Lung (tissue), 12 donors: ENCODE data around the gene ATP2B2. TPM values are rescaled to one million over a fixed set of nuclear protein-coding genes. Genes with fewer than 3 reads are reported as not detected.

Experiments used
- ATAC-seq: fragments of 200-7000 bp; cut with Tn5 transposase; one replicate; pipeline ENCODE4 v1.9.1; 2020; ENCODE audit warnings: moderate number of reproducible peaks; ENCODE audit not compliant: insufficient read depth, low FRiP score
- DNase-seq, 3 donors: peaks; one replicate each; pipeline ENCODE4 v3.0.0-alpha.2; 2013 to 2017
- H3K27ac ChIP-seq, 2 donors: one replicate each; pipeline ENCODE4 v1.5.1; 2013; ENCODE audit warnings: mild to moderate bottlenecking in 2 of 2, moderate library complexity in 2 of 2, control low read depth in 1 of 2, inconsistent platforms in 1 of 2, low read depth in 1 of 2, low read length in 1 of 2
- H3K27me3 ChIP-seq, 3 donors: one replicate each; pipeline ENCODE4 v1.5.1; 2013; ENCODE audit warnings: low read length in 2 of 3; ENCODE audit not compliant: control insufficient read depth in 3 of 3, insufficient read depth in 3 of 3
- H3K36me3 ChIP-seq, 4 donors: one replicate each; pipeline ENCODE4 v1.5.1; 2013; ENCODE audit warnings: low read length in 4 of 4, mild to moderate bottlenecking in 1 of 4, moderate library complexity in 1 of 4; ENCODE audit not compliant: control insufficient read depth in 4 of 4, insufficient read depth in 4 of 4
- H3K4me1 ChIP-seq, 5 donors: one replicate each; pipeline ENCODE4 v1.5.1; 2013; ENCODE audit warnings: low read length in 5 of 5, mild to moderate bottlenecking in 2 of 5, moderate library complexity in 1 of 5; ENCODE audit not compliant: control insufficient read depth in 5 of 5, insufficient read depth in 5 of 5
- H3K4me3 ChIP-seq: one replicate; pipeline ENCODE4 v1.5.1; 2013; ENCODE audit warnings: mild to moderate bottlenecking, control low read depth, moderate library complexity
- H3K9ac ChIP-seq, 2 donors: one replicate each; pipeline ENCODE4 v1.5.1; 2013; ENCODE audit warnings: low read length in 2 of 2, control low read depth in 1 of 2; ENCODE audit not compliant: insufficient read depth in 1 of 2
- H3K9me3 ChIP-seq, 4 donors: one replicate each; pipeline ENCODE4 v1.5.1; 2013; ENCODE audit warnings: low read length in 3 of 4, mild to moderate bottlenecking in 1 of 4, moderate library complexity in 1 of 4; ENCODE audit not compliant: control insufficient read depth in 4 of 4, insufficient read depth in 3 of 4
- CTCF ChIP-seq: IDR thresholded peaks from 2 replicates; pipeline ENCODE4 v1.5.1; 2012; ENCODE audit warnings: mild to moderate bottlenecking; ENCODE audit errors: control extremely low read depth, extremely low read depth
- WGBS, 2 donors: extraction: QIAGEN DNeasy Blood & Tissue Kit; methylation state at CpG; one replicate each; pipeline ENCODE4 v1.1.7; 2013; 5-methylcytosine and 5-hydroxymethylcytosine counted together
- polyA plus RNA-seq, 2 donors: library from polyadenylated mRNA; stranded (reverse); fragments of 200-250 nt; gene quantifications; one replicate each; pipeline ENCODE4 v1.2.1, GENCODE V29; 2013
- total RNA-seq, 2 donors: library from RNA; depleted of rRNA in 1 of 2; stranded (reverse); fragments of >200 nt in 1 of 2; gene quantifications; one replicate each; pipeline ENCODE4 v1.2.1, GENCODE V29; 2014 to 2021
- donor health status: control.
- donor health status: control.
- donor health status: Bipolar disorder and iron deficiency.
- donor health status: healthy.
- donor health status: DM: yes; HTN: yes; CAD: no.

The ATP2B2 gene
- total and polyA plus RNA-seq, 4 donors: 0.06 TPM; not detected in 3

- WGBS, 2 donors: 41 to 65% methylated on average over 9 of the region's 9 CpGs
- ATAC-seq (no peak), DNase-seq (no peak)
- no peak for TF ChIP-seq CTCF
- peaks cover 0 to 7% (median 0%) of the 10 kb centered on the region in 5 donors for H3K4me1 ChIP-seq
- no peaks in the 10 kb centered on the region for H3K27me3 ChIP-seq
- no peak overlapping the region for H3K4me3 ChIP-seq
- H3K9ac ChIP-seq: no peak overlapping the region
- H3K36me3 ChIP-seq: peaks cover 8 to 29% (median 16%) of the 10 kb centered on the region in 4 donors
- no peak overlapping the region for H3K27ac ChIP-seq
- H3K9me3 ChIP-seq: no peaks in the 10 kb centered on the region
Observed at GRCh38 chr3:10284496-10284895, 220.9 kb downstream of the ATP2B2 start.

DNA sequence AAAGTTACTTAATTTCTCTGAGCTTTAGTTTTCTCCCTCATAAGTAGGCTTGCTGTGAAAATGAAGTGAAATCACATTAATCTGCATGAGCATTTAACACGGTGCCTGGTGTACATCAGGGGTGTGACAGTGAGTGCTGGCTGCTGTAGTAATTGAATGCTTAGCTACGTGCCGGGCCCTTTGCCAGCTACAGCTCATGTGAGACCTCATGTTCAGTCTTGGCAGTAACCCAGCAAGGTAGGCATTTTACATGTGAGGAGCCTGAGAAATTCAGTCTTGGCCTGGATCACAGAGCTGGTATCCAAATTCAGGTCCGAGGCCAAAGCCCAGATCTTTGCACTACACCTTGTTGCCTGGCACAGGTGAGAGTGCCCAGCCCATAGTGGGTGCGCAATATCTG is 221.7 kb downstream of the ATP2B2 start:
- H3K4me3 ChIP-seq: no peak overlapping the region
- 66 to 84% methylated on average over 5 of the region's 5 CpGs for WGBS, 2 donors
- DNase-seq (peak in 2 of 3 donors; percentile 34 to 73), ATAC-seq (no peak)
- peaks cover 7 to 29% (median 18%) of the 10 kb centered on the region in 4 donors for H3K36me3 ChIP-seq
- H3K9ac ChIP-seq: no peak overlapping the region
- H3K9me3 ChIP-seq: no peaks in the 10 kb centered on the region
- TF ChIP-seq CTCF: no peak
- H3K4me1 ChIP-seq: peaks cover 0 to 7% (median 0%) of the 10 kb centered on the region in 5 donors
- H3K27me3 ChIP-seq: no peaks in the 10 kb centered on the region
- no peak overlapping the region for H3K27ac ChIP-seq

- DNase-seq (no peak), ATAC-seq (no peak)
- no peak overlapping the region for H3K9ac ChIP-seq
- peaks cover 0 to 7% (median 0%) of the 10 kb centered on the region in 5 donors for H3K4me1 ChIP-seq
- no peaks in the 10 kb centered on the region for H3K27me3 ChIP-seq
- H3K4me3 ChIP-seq: no peak overlapping the region
- WGBS, 2 donors: 94% methylated on average over 5 of the region's 5 CpGs
- peaks cover 13 to 40% (median 24%) of the 10 kb centered on the region in 4 donors for H3K36me3 ChIP-seq
- TF ChIP-seq CTCF: no peak
- no peaks in the 10 kb centered on the region for H3K9me3 ChIP-seq
- H3K27ac ChIP-seq: no peak overlapping the region
Observed at GRCh38 chr3:10281951-10282350, 223.4 kb downstream of the ATP2B2 start.

DNA sequence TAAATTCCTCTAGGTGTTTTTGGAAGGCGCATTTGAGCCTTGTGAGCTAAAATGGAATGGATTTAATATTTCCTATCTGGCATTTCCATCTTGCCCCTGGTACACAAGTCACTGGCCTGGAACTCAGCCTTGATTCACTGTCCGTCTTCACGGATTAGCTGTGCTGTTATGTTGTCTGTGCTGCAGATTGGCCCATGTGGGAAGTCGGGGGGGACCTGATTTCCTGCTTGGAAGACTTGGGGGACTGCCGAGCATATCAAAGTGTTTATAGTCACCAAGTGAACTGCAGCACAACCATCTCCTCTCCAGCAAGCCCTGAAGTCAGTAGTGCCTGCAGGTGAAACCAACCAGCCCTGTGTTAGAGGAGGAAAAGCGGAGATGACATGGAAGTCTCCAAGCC is 224.8 kb downstream of the ATP2B2 start:
- peaks cover 13 to 46% (median 24%) of the 10 kb centered on the region in 4 donors for H3K36me3 ChIP-seq
- ATAC-seq: no peak
- WGBS, 2 donors: 81 to 82% methylated on average over 6 of the region's 6 CpGs
- H3K9ac ChIP-seq: no peak overlapping the region
- H3K27ac ChIP-seq: no peak overlapping the region
- peaks cover 0 to 7% (median 0%) of the 10 kb centered on the region in 5 donors for H3K4me1 ChIP-seq
- H3K27me3 ChIP-seq: no peaks in the 10 kb centered on the region
- no peak overlapping the region for H3K4me3 ChIP-seq
- no peak for TF ChIP-seq CTCF
- H3K9me3 ChIP-seq: no peaks in the 10 kb centered on the region
- no peak for DNase-seq
